HG03135 (cell line): ENCODE measurements around the gene SPOPL.
A peak's percentile ranks its signal among the peaks of the same experiment; 100 is the strongest.
"Not testable (repeated sequence)": the region's sequence is repeated elsewhere in the genome, so short reads cannot be mapped to it uniquely, and the experiment has no call there.

ENCODE experiments used
- ATAC-seq: cut with Tn5 transposase; IDR thresholded peaks from one replicate; pipeline ENCODE4 v1.9.1; 2021; ENCODE audit warnings: mild to moderate bottlenecking, moderate library complexity; ENCODE audit not compliant: unreplicated experiment

SPOPL gene

GRCh38 chr2:138501425-138502254 is at the start of gene SPOPL:
TSS of gene SPOPL (plus strand) at chr2:138501770. CDS start at chr2:138550217, 48,447 bp downstream.
- ATAC-seq = peak; percentile 70

- ATAC-seq = no peak
Observed at GRCh38 chr2:138452324-138452723, 49.2 kb upstream of the SPOPL start.

GRCh38 chr2:138453815-138454214 is 47.8 kb upstream of the SPOPL start:
- no peak for ATAC-seq

- ATAC-seq = no peak
Observed at GRCh38 chr2:138454761-138455160, 46.8 kb upstream of the SPOPL start.

- ATAC-seq = no peak
Observed at GRCh38 chr2:138455275-138455674, 46.3 kb upstream of the SPOPL start.

- no peak for ATAC-seq
Observed at GRCh38 chr2:138455691-138456090, 45.9 kb upstream of the SPOPL start.

GRCh38 chr2:138462689-138463088 is 38.9 kb upstream of the SPOPL start:
- ATAC-seq = not testable (repeated sequence)

- no peak for ATAC-seq
Observed at GRCh38 chr2:138468617-138469016, 33.0 kb upstream of the SPOPL start.

GRCh38 chr2:138469411-138469810 is 32.2 kb upstream of the SPOPL start:
- no peak for ATAC-seq

- no peak for ATAC-seq
Observed at GRCh38 chr2:138470941-138471340, 30.6 kb upstream of the SPOPL start.

GRCh38 chr2:138474100-138474825 is 27.3 kb upstream of the SPOPL start:
- no peak for ATAC-seq

- ATAC-seq = peak; percentile 88
Observed at GRCh38 chr2:138475277-138475776, 26.2 kb upstream of the SPOPL start.

- ATAC-seq = no peak
Observed at GRCh38 chr2:138476186-138476585, 25.4 kb upstream of the SPOPL start.

- ATAC-seq = no peak
Observed at GRCh38 chr2:138476940-138477339, 24.6 kb upstream of the SPOPL start.

- not testable (repeated sequence) for ATAC-seq
Observed at GRCh38 chr2:138482796-138483195, 18.8 kb upstream of the SPOPL start.

- ATAC-seq = no peak
Observed at GRCh38 chr2:138485019-138485418, 16.6 kb upstream of the SPOPL start.

- no peak for ATAC-seq
Observed at GRCh38 chr2:138486363-138487198, 15.0 kb upstream of the SPOPL start.

GRCh38 chr2:138490673-138491494 is 10.7 kb upstream of the SPOPL start:
- ATAC-seq = no peak

- ATAC-seq = no peak
Observed at GRCh38 chr2:138491495-138491862, 10.1 kb upstream of the SPOPL start.

- no peak for ATAC-seq
Observed at GRCh38 chr2:138492160-138492559, 9.4 kb upstream of the SPOPL start.
